ENCODE results near the gene INSYN1. TPM values are rescaled to one million over a fixed set of nuclear protein-coding genes. Genes with fewer than 3 reads are reported as not detected.

INSYN1 gene
- total RNA-seq, 4 donors from 2014 or later, result 22.7 to 70.1 (median 45.7) TPM

DNA sequence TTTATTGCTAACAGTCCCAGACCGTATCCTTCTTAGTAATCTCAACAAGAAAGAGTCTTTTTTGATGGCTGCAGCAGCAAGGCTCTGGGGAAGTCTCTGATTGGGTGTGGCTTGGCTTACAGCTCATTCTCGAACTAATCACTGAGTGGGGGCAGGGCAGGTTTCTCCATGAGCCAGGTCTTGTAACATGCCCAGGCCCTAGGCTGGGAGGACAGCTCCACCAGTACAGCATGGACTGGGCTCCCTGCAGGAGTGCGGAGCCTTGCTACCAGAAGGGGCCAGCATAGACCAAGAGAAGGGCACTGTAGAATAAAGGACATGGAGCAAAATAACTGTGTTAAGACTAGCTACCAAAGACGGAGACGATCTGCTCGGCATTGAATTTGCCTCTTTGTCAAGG is 61.8 kb downstream of the INSYN1 start:
- DNase-seq (ENCODE audit: low spot score in 2 of 2), result peak; percentile 82 to 87
- Histone ChIP-seq H3K4me3 (no peak overlapping the region), H3K36me3 (no peaks in the 10 kb centered on the region), H3K4me1 (peaks cover 78% of the 10 kb centered on the region), H3K27ac (no peak overlapping the region), H3K9me3 (no peaks in the 10 kb centered on the region), H3K27me3 (no peaks in the 10 kb centered on the region)
- TF ChIP-seq POLR2A (IDR thresholded peaks at IDR 0.05), result no peak
- TF ChIP-seq CTCF (IDR thresholded peaks at IDR 0.05), result no peak
- no peak for TF ChIP-seq EP300 (IDR thresholded peaks at IDR 0.05)
- TF ChIP-seq POLR2AphosphoS5 (IDR thresholded peaks at IDR 0.05), result no peak
- WGBS, result 41% methylated on average over 6 of the region's 6 CpGs

DNA sequence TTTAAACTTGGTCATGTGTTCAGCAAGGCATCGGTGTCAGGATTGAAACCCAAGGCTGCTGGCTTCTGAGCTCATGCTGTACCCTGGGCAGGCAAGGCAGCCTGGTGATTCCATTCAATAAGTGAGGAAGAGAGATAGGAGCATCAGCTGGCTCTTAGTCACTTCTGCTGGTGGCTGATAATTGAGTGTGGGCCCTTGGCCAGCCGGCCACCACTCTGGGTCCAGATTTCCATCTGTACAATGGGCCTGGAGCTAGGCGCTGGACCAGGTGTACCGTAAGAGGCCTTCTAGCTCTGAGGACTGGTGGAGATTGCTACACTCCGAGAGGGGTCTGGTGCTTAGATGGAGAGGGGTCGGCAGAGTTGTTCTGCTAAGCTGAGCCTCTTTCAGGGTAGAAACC is 64.7 kb downstream of the INSYN1 start:
- Histone ChIP-seq H3K4me3 (no peak overlapping the region), H3K9me3 (no peaks in the 10 kb centered on the region), H3K27ac (peak overlapping the region; percentile 94), H3K36me3 (no peaks in the 10 kb centered on the region), H3K27me3 (no peaks in the 10 kb centered on the region), H3K4me1 (peaks cover 78% of the 10 kb centered on the region)
- TF ChIP-seq POLR2A (IDR thresholded peaks at IDR 0.05) (no peak), CTCF (IDR thresholded peaks at IDR 0.05) (no peak), POLR2AphosphoS5 (IDR thresholded peaks at IDR 0.05) (no peak), EP300 (IDR thresholded peaks at IDR 0.05) (no peak)
- DNase-seq (ENCODE audit: low spot score in 2 of 2), result peak in 1 of 2 donors; percentile 56
- 86% methylated on average over 6 of the region's 6 CpGs for WGBS

- no peaks in the 10 kb centered on the region for H3K36me3 ChIP-seq
- no peaks in the 10 kb centered on the region for H3K27me3 ChIP-seq
- H3K4me1 ChIP-seq, result peaks cover 78% of the 10 kb centered on the region
- no peak overlapping the region for H3K4me3 ChIP-seq
- H3K27ac ChIP-seq, result peak overlapping the region; percentile 94
- no peaks in the 10 kb centered on the region for H3K9me3 ChIP-seq
- WGBS, result 89% methylated on average over 2 of the region's 2 CpGs
- DNase-seq (ENCODE audit: low spot score in 2 of 2), result peak in 1 of 2 donors; percentile 37
- no peak for TF ChIP-seq CTCF (IDR thresholded peaks at IDR 0.05)
These were observed 65.8 kb downstream of the INSYN1 start for GRCh38 chr15:73687351-73687750.

DNA sequence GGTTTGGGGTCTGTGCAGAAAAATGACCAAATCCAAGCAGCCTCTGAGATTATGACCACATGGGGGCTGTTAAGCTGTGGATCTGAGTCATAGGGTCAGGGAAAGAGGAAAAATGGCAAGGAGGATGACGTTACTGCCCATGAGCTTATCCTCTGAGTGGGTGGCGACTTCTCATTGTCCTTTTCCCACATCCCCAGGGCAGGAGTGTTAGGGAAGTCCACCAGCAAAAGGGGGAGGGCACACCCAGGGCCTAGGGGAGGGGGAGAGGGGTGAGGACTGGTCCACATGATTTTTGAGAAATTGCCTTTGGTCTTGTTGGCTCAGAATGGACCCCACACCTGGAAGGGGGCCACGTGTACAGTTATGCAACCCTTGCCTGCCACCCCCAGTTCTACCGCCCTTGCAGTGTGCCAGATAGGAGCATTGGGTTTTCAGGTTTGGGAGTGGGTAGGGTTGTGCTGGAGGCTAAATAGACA is 66.3 kb downstream of the INSYN1 start:
- Histone ChIP-seq H3K4me1 (peaks cover 74% of the 10 kb centered on the region), H3K36me3 (no peaks in the 10 kb centered on the region), H3K4me3 (peak overlapping the region; percentile 85), H3K9me3 (no peaks in the 10 kb centered on the region), H3K27me3 (no peaks in the 10 kb centered on the region), H3K27ac (peak overlapping the region; percentile 94)
- WGBS, result 24% methylated on average over 2 of the region's 4 CpGs
- TF ChIP-seq POLR2A (IDR thresholded peaks at IDR 0.05) (no peak), EP300 (IDR thresholded peaks at IDR 0.05) (no peak), CTCF (IDR thresholded peaks at IDR 0.05) (no peak), POLR2AphosphoS5 (IDR thresholded peaks at IDR 0.05) (no peak)
- peak in 1 of 2 donors; percentile 71 for DNase-seq (ENCODE audit: low spot score in 2 of 2)

DNA sequence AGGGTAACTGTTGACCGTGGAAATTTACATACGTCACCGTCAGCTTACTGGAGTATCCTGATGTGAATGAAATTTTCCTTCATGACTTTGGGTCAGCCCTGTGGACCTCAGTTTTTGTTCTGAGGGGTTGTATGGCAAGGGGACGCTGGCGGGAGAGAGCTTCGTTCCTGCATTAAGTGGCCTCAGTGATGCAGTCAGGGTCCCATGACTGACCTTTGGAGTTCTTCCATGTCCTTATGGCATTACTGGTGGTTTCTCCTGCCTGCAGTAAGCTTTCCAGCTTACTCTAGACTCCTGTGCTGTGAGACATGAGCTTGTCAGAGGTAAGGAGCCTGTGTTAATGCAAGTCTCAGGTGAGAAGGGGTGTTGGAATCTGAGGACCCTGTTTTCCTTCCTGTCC is 67.2 kb downstream of the INSYN1 start:
- H3K4me1 ChIP-seq, result peaks cover 66% of the 10 kb centered on the region
- no peaks in the 10 kb centered on the region for H3K27me3 ChIP-seq
- H3K36me3 ChIP-seq, result no peaks in the 10 kb centered on the region
- no peaks in the 10 kb centered on the region for H3K9me3 ChIP-seq
- H3K4me3 ChIP-seq, result peak overlapping the region; percentile 85
- peak overlapping the region; percentile 94 for H3K27ac ChIP-seq
- 64% methylated on average over 6 of the region's 6 CpGs for whole genome bisulfite sequencing
- no peak for TF ChIP-seq POLR2A (IDR thresholded peaks at IDR 0.05)
- no peak for TF ChIP-seq POLR2AphosphoS5 (IDR thresholded peaks at IDR 0.05)
- TF ChIP-seq CTCF (IDR thresholded peaks at IDR 0.05), result no peak
- TF ChIP-seq EP300 (IDR thresholded peaks at IDR 0.05), result no peak
- no peak for DNase-seq (ENCODE audit: low spot score in 2 of 2)

Other genes with a start within 250 kb of the INSYN1 start
- gene NPTN, start 120.0 kb downstream of the INSYN1 start, total RNA-seq, result 100 to 1,000 TPM; 132 to 171 (median 147) TPM
- gene CD276, start 69.0 kb downstream of the INSYN1 start, total RNA-seq, result 100 to 1,000 TPM in 1 of 4 donors, 10 to 100 TPM in 3; 64.2 to 100 (median 74.2) TPM
- not detected for gene TBC1D21, start 120.2 kb upstream of the INSYN1 start, total RNA-seq
- gene LOXL1, start 173.1 kb upstream of the INSYN1 start, total RNA-seq, result 10 to 100 TPM in 1 of 4 donors, 1 to 10 TPM in 3; 4.3 to 12.1 (median 7.3) TPM
- gene STOML1, start 238.9 kb upstream of the INSYN1 start, total RNA-seq, result 10 to 100 TPM in 3 of 4 donors, 1 to 10 TPM in 1; 9.7 to 25.3 (median 10.7) TPM
- 100 to 1,000 TPM in 1 of 4 donors, 10 to 100 TPM in 3; 59.2 to 111 (median 82.5) TPM for gene PML, start 241.4 kb upstream of the INSYN1 start, total RNA-seq